ENCODE data around the gene FBRSL1.

The FBRSL1 gene

DNA sequence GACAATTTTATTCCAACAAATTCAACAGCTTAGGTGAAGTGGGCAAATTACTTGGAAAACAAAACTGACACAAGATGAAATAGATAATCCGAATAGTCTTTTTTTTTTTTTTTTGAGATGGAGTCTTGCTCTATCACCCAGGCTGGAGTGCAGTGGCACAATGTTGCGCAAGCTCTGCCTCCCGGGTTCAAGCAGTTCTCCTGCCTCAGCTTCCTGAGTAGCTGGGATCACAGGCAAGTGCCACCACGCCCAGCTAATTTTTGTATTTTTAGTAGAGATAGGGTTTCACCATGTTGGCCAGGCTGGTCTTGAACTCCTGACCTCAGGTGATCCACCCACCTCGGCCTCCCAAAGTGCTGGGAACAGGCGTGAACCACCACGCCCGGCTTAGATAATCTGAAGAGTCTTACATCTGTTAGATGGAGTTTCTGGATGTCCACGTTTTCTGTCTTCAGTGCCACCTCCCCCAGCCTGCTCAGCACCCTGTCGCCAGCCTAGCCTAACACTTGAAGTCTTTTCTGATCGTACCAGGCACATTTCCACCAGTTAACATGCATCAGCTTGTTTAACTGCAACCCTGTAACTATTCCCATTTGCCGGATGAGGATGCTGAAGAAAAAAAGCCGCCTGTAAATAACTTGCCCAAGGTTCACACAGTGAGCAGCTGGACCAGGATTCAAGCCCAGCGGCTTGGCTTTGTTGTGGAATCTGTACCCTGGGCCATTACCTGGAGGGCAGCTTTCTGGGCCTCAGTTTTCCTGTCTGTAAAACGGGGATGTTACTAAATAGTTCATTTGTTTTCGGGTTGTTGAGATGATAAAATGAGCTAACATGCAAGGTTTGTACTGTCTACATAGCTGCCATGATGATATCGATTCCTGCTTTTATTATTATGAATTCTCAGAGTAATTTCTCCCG lies 26.4 kb downstream of the FBRSL1 start:
- Mint-ChIP-seq H3K9me3 (peaks cover 16% of the 10 kb centered on the region), H3K27me3 (no peaks in the 10 kb centered on the region), H3K4me3 (no peak overlapping the region), H3K36me3 (peaks cover 26% of the 10 kb centered on the region), H3K4me1 (no peaks in the 10 kb centered on the region), H3K27ac (no peak overlapping the region)
- CTCF ChIA-PET: interaction anchor here (1.3 to 1.5 kb wide), 2 partner anchors 98 to 101 kb away, joined by 3 read pairs; no protein-coding TSS in a partner anchor
- DNase-seq: no peak

GRCh38 chr12:132517013-132517739 lies 27.2 kb downstream of the FBRSL1 start:
- DNase-seq: no peak
- Mint-ChIP-seq H3K27ac (no peak overlapping the region), H3K36me3 (peaks cover 25% of the 10 kb centered on the region), H3K4me3 (no peak overlapping the region), H3K4me1 (no peaks in the 10 kb centered on the region), H3K27me3 (no peaks in the 10 kb centered on the region), H3K9me3 (peaks cover 16% of the 10 kb centered on the region)
- CTCF ChIA-PET: interaction anchor here (1.3 kb wide), 1 partner anchor 99 kb away, joined by 3 read pairs; no protein-coding TSS in a partner anchor

- Mint-ChIP-seq H3K36me3 (peaks cover 25% of the 10 kb centered on the region), H3K4me3 (no peak overlapping the region), H3K9me3 (peaks cover 16% of the 10 kb centered on the region), H3K4me1 (no peaks in the 10 kb centered on the region), H3K27me3 (no peaks in the 10 kb centered on the region), H3K27ac (no peak overlapping the region)
- CTCF ChIA-PET: no interaction called here
- no peak for DNase-seq
Measured at GRCh38 chr12:132517740-132518100, 27.8 kb downstream of the FBRSL1 start.

GRCh38 chr12:132518354-132518992 lies 28.5 kb downstream of the FBRSL1 start:
- no peaks in the 10 kb centered on the region for H3K27me3 Mint-ChIP-seq
- peaks cover 16% of the 10 kb centered on the region for H3K9me3 Mint-ChIP-seq
- peaks cover 25% of the 10 kb centered on the region for H3K36me3 Mint-ChIP-seq
- H3K27ac Mint-ChIP-seq: no peak overlapping the region
- DNase-seq: no peak
- no peaks in the 10 kb centered on the region for H3K4me1 Mint-ChIP-seq
- CTCF ChIA-PET: interaction anchor here (1.6 kb wide), 1 partner anchor 11 kb away, joined by 4 read pairs; no protein-coding TSS in a partner anchor
- H3K4me3 Mint-ChIP-seq: no peak overlapping the region

DNA sequence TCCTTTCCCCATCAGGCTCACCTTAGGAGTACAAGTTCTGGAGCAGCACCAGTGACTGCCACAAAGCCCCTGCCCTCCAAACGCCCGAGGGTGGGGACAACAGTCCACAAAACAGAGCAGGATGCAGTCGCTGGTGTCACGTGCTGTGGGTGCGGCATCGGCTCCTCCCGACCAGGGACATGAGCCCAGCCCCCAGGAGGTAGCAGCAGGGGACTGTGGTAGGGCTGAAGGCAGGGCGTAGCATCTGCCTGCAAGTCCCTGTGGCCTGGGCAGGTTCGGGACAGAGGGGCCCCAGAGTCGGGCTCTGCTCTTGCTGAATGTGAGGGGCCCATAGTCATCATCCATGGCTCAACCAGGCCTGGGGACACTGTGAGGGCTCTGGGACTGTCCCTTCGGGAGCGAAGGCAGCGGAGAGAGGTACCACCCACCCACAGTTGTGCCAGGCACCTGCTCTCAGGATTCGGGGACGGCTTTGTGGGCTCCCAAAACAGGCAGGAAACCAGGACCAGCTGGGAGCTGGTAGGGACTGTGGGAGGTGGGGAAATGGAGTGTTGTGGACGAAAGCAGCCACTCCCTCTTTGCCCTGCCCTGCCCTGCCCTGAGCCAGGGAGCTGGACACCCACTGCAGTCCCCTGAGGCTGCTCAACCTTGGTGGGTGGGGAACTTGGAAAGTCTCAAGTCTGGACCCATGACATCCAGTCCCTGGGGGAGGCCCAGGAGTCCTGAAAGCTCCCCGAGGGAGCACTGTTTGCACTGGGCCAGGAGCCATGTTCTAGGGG lies 30.7 kb downstream of the FBRSL1 start:
- Mint-ChIP-seq H3K27me3 (no peaks in the 10 kb centered on the region), H3K4me1 (peaks cover 4% of the 10 kb centered on the region), H3K27ac (no peak overlapping the region), H3K9me3 (peaks cover 16% of the 10 kb centered on the region), H3K36me3 (peaks cover 25% of the 10 kb centered on the region), H3K4me3 (no peak overlapping the region)
- no peak for DNase-seq
- CTCF ChIA-PET: interaction anchor here (0.9 to 1.1 kb wide), 2 partner anchors 104 to 105 kb away, joined by 3 read pairs; no protein-coding TSS in a partner anchor

GRCh38 chr12:132521200-132521580 lies 31.2 kb downstream of the FBRSL1 start:
- Mint-ChIP-seq H3K27ac (no peak overlapping the region), H3K4me1 (peaks cover 4% of the 10 kb centered on the region), H3K4me3 (no peak overlapping the region), H3K36me3 (peaks cover 23% of the 10 kb centered on the region), H3K27me3 (no peaks in the 10 kb centered on the region), H3K9me3 (peaks cover 14% of the 10 kb centered on the region)
- DNase-seq: no peak
- CTCF ChIA-PET: interaction anchor here (1.1 kb wide), 1 partner anchor 104 kb away, joined by 3 read pairs; no protein-coding TSS in a partner anchor

DNA sequence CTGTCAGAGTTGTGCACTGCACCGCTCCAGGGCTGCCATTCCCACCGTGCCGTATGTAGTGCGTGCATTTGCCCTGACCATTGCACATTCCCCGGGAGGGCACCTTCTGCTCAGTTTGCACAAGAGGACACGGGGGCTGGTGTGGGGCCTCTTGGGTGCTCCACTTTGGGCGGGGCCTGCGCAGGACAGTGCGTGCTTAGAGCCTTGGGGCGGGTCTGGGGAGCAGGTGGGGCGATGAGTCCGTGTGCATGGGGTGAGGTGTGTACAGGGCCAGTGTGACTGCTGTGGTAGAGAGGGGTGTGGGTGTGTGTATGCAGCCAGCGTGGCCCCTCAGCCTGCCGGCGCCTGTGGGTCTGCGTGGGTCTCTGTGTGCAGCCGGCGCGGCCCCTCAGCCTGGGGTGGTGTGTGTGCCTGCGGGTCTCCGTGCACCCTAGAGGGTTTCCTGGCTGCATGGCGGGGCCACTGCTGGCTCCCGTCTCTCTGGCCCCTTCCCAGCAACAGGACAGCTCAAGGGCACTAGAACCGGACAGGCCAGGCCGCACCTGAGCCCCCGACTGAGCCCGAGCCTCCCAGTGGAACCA lies 31.9 kb downstream of the FBRSL1 start:
- H3K4me3 Mint-ChIP-seq: no peak overlapping the region
- no peak overlapping the region for H3K27ac Mint-ChIP-seq
- H3K4me1 Mint-ChIP-seq: peaks cover 4% of the 10 kb centered on the region
- peaks cover 23% of the 10 kb centered on the region for H3K36me3 Mint-ChIP-seq
- CTCF ChIA-PET: interaction anchor here (1.1 to 5.8 kb wide), 2 partner anchors 16 to 105 kb away, joined by 3 to 77 read pairs; no protein-coding TSS in a partner anchor
- no peaks in the 10 kb centered on the region for H3K27me3 Mint-ChIP-seq
- H3K9me3 Mint-ChIP-seq: peaks cover 14% of the 10 kb centered on the region
- no peak for DNase-seq

- Mint-ChIP-seq H3K4me1 (peaks cover 4% of the 10 kb centered on the region), H3K27ac (no peak overlapping the region), H3K27me3 (no peaks in the 10 kb centered on the region), H3K36me3 (peaks cover 19% of the 10 kb centered on the region), H3K4me3 (no peak overlapping the region), H3K9me3 (peaks cover 14% of the 10 kb centered on the region)
- CTCF ChIA-PET: interaction anchor here (1.1 to 5.8 kb wide), 8 partner anchors 8 to 348 kb away, joined by 3 to 77 read pairs (median 3); no protein-coding TSS in a partner anchor
- no peak for DNase-seq
Measured at GRCh38 chr12:132522592-132523380, 32.8 kb downstream of the FBRSL1 start.

DNA sequence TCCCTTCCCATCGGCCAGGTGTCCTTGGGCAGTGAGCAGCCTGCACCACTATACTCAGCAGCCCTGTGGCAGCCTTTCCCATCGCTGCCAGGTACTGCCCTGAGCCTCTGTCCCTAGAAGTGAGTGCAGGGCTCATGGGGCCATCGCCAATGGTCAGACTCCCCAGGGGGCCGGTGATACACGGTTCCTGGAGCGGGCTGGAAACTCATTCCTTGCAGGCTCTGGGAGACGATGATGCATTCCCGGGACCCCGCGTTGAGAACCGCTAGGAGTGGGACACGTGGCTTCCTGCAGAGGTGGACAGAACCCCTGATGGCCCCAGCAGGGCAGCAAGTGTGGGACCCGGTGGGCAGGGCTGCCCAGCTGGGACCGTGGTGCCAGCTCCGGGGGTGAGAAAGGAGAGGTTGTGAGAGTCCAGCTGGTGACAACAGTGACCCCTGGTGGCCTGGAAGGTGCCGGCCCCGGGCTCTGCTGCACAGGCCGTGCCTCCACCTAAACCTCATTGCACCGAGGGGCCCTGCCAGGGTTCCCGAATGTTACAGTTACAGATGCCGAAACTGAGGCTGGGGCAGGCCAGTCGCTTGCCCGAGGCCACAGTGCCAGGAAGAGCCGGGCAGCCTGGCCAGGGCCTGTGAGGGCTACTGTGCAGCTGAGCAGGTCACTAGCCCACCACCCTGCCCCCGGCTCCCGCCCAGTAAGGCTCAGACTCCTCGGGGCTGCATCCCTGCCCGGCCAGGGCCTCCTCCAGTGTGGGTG lies 33.8 kb downstream of the FBRSL1 start:
- Mint-ChIP-seq H3K27me3 (no peaks in the 10 kb centered on the region), H3K4me3 (no peak overlapping the region), H3K9me3 (peaks cover 7% of the 10 kb centered on the region), H3K27ac (peak overlapping the region; percentile 21), H3K36me3 (peaks cover 10% of the 10 kb centered on the region), H3K4me1 (peaks cover 4% of the 10 kb centered on the region)
- CTCF ChIA-PET: interaction anchor here (0.6 to 5.8 kb wide), 12 partner anchors 9 to 349 kb away, joined by 3 to 77 read pairs (median 3); no protein-coding TSS in a partner anchor
- DNase-seq: peak; percentile 84

DNA sequence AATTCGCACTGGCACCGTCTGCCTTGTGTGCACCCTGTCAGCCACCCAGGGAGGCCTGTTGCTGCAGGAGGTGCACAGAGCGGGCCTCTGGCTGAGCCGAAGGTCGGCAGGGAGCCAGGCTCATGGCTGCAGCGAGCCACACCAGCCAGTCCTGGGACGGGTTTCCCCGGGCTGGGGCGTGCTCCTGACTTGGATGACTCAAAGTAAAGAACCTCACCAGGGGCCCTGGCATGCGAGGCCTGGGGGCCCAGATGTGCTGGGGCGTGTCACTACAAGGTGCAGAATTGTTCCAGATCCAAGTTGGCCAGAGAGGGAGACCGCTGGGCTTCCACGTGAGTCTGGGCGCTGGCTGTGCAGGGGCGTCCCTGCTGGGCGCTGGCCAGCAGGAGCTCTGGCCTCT lies 34.5 kb downstream of the FBRSL1 start:
- Mint-ChIP-seq H3K27ac (no peak overlapping the region), H3K4me1 (peaks cover 4% of the 10 kb centered on the region), H3K4me3 (no peak overlapping the region), H3K36me3 (peaks cover 4% of the 10 kb centered on the region), H3K9me3 (peaks cover under 1% of the 10 kb centered on the region), H3K27me3 (no peaks in the 10 kb centered on the region)
- CTCF ChIA-PET: interaction anchor here (1.0 to 5.8 kb wide), 4 partner anchors 45 to 108 kb away, joined by 3 to 77 read pairs (median 6); no protein-coding TSS in a partner anchor
- no peak for DNase-seq

- H3K27me3 Mint-ChIP-seq: no peaks in the 10 kb centered on the region
- no peak for DNase-seq
- peaks cover under 1% of the 10 kb centered on the region for H3K36me3 Mint-ChIP-seq
- no peak overlapping the region for H3K27ac Mint-ChIP-seq
- H3K4me3 Mint-ChIP-seq: no peak overlapping the region
- CTCF ChIA-PET: interaction anchor here (5.8 kb wide), 1 partner anchor 108 kb away, joined by 77 read pairs; no protein-coding TSS in a partner anchor
- peaks cover 4% of the 10 kb centered on the region for H3K4me1 Mint-ChIP-seq
- no peaks in the 10 kb centered on the region for H3K9me3 Mint-ChIP-seq
Measured at GRCh38 chr12:132525011-132525832, 35.3 kb downstream of the FBRSL1 start.

Measured in activated naive CD4-positive, alpha-beta T cell treated with anti-CD3 and anti-CD28 coated beads, Interleukin-2, amount 10 ng/mL, durations not matched to agents 7 days and 5 days (primary cell).